OCI-LY1 (cell line): ENCODE results near the gene SLC6A9.

ENCODE experiments used
- H2AFZ ChIP-seq: fragments of 200-600 bp; sonication (generic), shearing (Covaris generic); 2 replicates; pipeline ENCODE4 v1.6.0; 2014; ENCODE audit warnings: antibody characterized with exemption, mild to moderate bottlenecking, low read length
- H3F3A ChIP-seq: fragments of 200-600 bp; sonication (generic), shearing (Covaris generic); 2 replicates; pipeline ENCODE4 v1.6.0; 2014; ENCODE audit warnings: mild to moderate bottlenecking, antibody characterized with exemption, low read length, moderate library complexity; ENCODE audit not compliant: insufficient read depth
- H3K27ac ChIP-seq: fragments of 200-600 bp; sonication (generic); 2 replicates; pipeline ENCODE4 v1.5.1; 2014; ENCODE audit warnings: low read length, mixed run types, mild to moderate bottlenecking, low read depth; ENCODE audit not compliant: poor library complexity, severe bottlenecking
- H3K27me3 ChIP-seq: fragments of 200-600 bp; sonication (generic); 2 replicates; pipeline ENCODE4 v1.6.0; 2014; ENCODE audit warnings: antibody characterized with exemption, mild to moderate bottlenecking, low read length, moderate library complexity; ENCODE audit not compliant: insufficient read depth
- H3K36me3 ChIP-seq: fragments of 200-600 bp; sonication (generic); 2 replicates; pipeline ENCODE4 v1.6.1; 2014; ENCODE audit warnings: mild to moderate bottlenecking, antibody characterized with exemption, low read length, moderate library complexity, mixed read lengths; ENCODE audit not compliant: insufficient read depth
- H3K4me1 ChIP-seq: fragments of 200-600 bp; sonication (generic); 2 replicates; pipeline ENCODE4 v1.5.1; 2014; ENCODE audit warnings: mild to moderate bottlenecking, low read length, moderate library complexity; ENCODE audit not compliant: insufficient read depth, severe bottlenecking
- H3K4me2 ChIP-seq: fragments of 200-600 bp; sonication (generic), shearing (Covaris generic); 2 replicates; pipeline ENCODE4 v1.6.1; 2014; ENCODE audit warnings: low read length
- H3K4me3 ChIP-seq: fragments of 200-600 bp; sonication (generic); 2 replicates; pipeline ENCODE4 v1.5.1; 2014; ENCODE audit warnings: low read length, low read depth, mild to moderate bottlenecking, mixed read lengths; ENCODE audit not compliant: poor library complexity, severe bottlenecking
- H3K79me2 ChIP-seq: fragments of 200-600 bp; shearing (Covaris generic); 2 replicates; pipeline ENCODE4 v1.6.1; 2016; ENCODE audit warnings: mixed run types, low read length, mixed read lengths; ENCODE audit not compliant: insufficient read depth
- H3K9ac ChIP-seq: fragments of 200-600 bp; sonication (generic), shearing (Covaris generic); 2 replicates; pipeline ENCODE4 v1.6.1; 2014; ENCODE audit warnings: mild to moderate bottlenecking, low read length, mixed read lengths
- H3K9me2 ChIP-seq: fragments of 200-600 bp; sonication (generic), shearing (Covaris generic); 2 replicates; pipeline ENCODE4 v1.6.1; 2014; ENCODE audit warnings: low read depth, mild to moderate bottlenecking, low read length, mixed read lengths
- H3K9me3 ChIP-seq: fragments of 200-600 bp; shearing (Covaris generic); 2 replicates; pipeline ENCODE4 v1.6.1; 2014; ENCODE audit warnings: low read length, mixed read lengths
- H4K20me1 ChIP-seq: fragments of 200-600 bp; sonication (generic), shearing (Covaris generic); 2 replicates; pipeline ENCODE4 v1.6.0; 2016; ENCODE audit warnings: mild to moderate bottlenecking, low read length; ENCODE audit not compliant: insufficient read depth
- CTCF ChIP-seq: fragments of 200-600 bp; sonication (generic), shearing (Covaris generic); IDR thresholded peaks from 2 replicates; pipeline ENCODE4 v1.5.1; 2017; ENCODE audit warnings: mild to moderate bottlenecking, antibody characterized with exemption, low read length, moderate library complexity, mixed read lengths
- EZH2 ChIP-seq: fragments of 200-600 bp; sonication (generic), shearing (Covaris generic); IDR thresholded peaks from 2 replicates; pipeline ENCODE4 v1.8.0; 2017; ENCODE audit warnings: borderline replicate concordance, mixed run types, mild to moderate bottlenecking, antibody characterized with exemption, low read length, moderate library complexity, mixed read lengths

Gene SLC6A9

DNA sequence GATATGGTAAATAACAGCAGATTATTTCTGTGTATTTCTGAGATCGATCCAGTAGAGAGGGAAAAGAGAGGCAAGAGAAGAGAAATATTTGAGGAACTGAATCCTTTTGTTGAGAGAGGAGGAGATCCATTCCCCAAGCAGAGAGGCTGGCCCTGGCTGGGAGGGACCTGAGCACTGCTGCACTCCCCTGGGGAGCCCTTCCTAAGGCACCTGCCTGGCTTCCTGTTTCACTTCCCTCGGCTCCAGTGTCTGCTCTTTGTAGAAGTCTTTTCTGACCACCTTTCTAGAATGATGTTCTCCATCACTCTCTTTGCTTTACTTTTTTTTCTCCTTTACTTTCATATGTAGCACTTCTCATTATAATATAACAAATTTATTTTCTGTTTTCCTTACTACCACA, 42.3 kb upstream of the SLC6A9 start:
- Histone ChIP-seq H3K36me3 (no peaks in the 10 kb centered on the region), H3K4me1 (peaks cover 6% of the 10 kb centered on the region), H3K4me2 (no peak overlapping the region), H3K79me2 (no peaks in the 10 kb centered on the region), H3K9me3 (no peaks in the 10 kb centered on the region), H3F3A (no peaks in the 10 kb centered on the region), H4K20me1 (no peaks in the 10 kb centered on the region), H3K4me3 (no peak overlapping the region), H3K27me3 (no peaks in the 10 kb centered on the region), H3K27ac (no peak overlapping the region), H3K9ac (no peak overlapping the region), H2AFZ (no peak overlapping the region), H3K9me2 (no peaks in the 10 kb centered on the region)
- no peak for TF ChIP-seq CTCF

DNA sequence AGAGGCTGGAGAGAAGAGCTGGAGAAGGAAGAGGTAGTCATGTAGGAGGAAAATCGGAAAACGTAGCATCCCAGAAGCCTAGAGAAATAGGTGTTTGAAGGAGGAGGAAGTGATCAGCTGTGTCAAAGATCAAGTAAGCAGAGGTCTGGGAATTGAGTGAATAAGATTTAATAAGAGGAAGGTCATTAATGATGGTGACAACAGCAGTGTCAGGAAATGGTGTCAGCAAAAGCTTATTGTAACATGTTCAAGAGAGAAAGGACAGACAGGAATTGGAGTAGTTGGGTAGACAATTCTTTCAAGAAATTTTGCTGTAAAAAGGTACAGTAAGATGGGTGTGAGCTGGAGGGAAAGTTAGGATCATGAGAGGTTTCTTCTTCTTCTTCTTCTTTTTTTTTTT, 41.6 kb upstream of the SLC6A9 start:
- H3K4me1 ChIP-seq = peaks cover 13% of the 10 kb centered on the region
- TF ChIP-seq EZH2 (no peak), CTCF (no peak)

DNA sequence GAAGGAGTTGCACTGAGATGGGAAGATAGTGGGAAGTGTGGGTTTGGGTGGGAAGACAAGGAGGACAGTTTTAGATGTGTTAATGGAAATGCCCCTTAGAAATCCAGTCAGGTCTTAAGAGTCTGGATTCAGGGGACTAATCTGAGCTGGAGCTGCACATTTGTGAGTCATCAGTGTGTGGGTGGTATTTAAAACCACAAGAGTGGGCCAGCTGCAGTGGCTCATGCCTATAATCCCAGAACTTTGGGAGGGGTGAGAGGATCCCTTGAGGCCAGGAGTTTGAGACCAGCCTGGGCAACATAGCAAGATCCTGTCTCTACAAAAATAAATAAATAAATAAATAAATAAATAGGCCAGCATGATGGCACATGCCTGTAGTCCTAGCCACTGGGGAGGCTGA, 40.9 kb upstream of the SLC6A9 start:
- Histone ChIP-seq H3K4me1 (peaks cover 19% of the 10 kb centered on the region), H3K9me3 (no peaks in the 10 kb centered on the region), H3K27me3 (no peaks in the 10 kb centered on the region), H4K20me1 (no peaks in the 10 kb centered on the region), H3K36me3 (no peaks in the 10 kb centered on the region), H3K27ac (no peak overlapping the region), H3K79me2 (no peaks in the 10 kb centered on the region), H3K4me2 (no peak overlapping the region), H3K4me3 (no peak overlapping the region), H3F3A (no peaks in the 10 kb centered on the region), H3K9ac (no peak overlapping the region), H2AFZ (no peak overlapping the region), H3K9me2 (no peaks in the 10 kb centered on the region)
- TF ChIP-seq CTCF = no peak
- no peak for TF ChIP-seq EZH2

More for the DNA sequence above, 41.6 kb upstream of the SLC6A9 start:
- Histone ChIP-seq H3K9ac (no peak overlapping the region), H4K20me1 (no peaks in the 10 kb centered on the region), H3K4me2 (no peak overlapping the region), H3K27me3 (no peaks in the 10 kb centered on the region), H3K4me3 (no peak overlapping the region), H3K36me3 (no peaks in the 10 kb centered on the region), H3K79me2 (no peaks in the 10 kb centered on the region), H3K27ac (no peak overlapping the region), H3K9me2 (no peaks in the 10 kb centered on the region), H3K9me3 (no peaks in the 10 kb centered on the region), H2AFZ (no peak overlapping the region), H3F3A (no peaks in the 10 kb centered on the region)
